Spleen (tissue), 7 donors: ENCODE results near the gene ESF1.

ENCODE experiments used
- POLR2A ChIP-seq, 3 donors: fragments of 450-650 bp; IDR thresholded peaks; one replicate each; pipeline ENCODE4 v1.5.1; 2017; ENCODE audit warnings: antibody characterized with exemption in 3 of 3, mild to moderate bottlenecking in 1 of 3
- TF ChIP-seq, protein P1 (sequence below), 11 experiments: fragments of 200-600 bp in 7 of 11; fragments of 450-650 bp in 4 of 11; sonication (generic) in 4 of 11; IDR thresholded peaks in 8 of 11; conservative IDR thresholded peaks in 3 of 11; 1 replicate in 7 of 11; 2 replicates in 4 of 11; pipeline versions ENCODE4 v1.4.0 to v1.8.0; 2016 to 2021; ENCODE audit warnings: antibody characterized with exemption in 11 of 11, inconsistent platforms in 4 of 11, mild to moderate bottlenecking in 1 of 11
- donor health status: DM: no; HTN: no; CAD: no; lungs with moderate emphysema.
- donor health status: DM: no; HTN: no; CAD: no.
- donor health status: DM: no; HTN: no; CAD: no.

DNA sequence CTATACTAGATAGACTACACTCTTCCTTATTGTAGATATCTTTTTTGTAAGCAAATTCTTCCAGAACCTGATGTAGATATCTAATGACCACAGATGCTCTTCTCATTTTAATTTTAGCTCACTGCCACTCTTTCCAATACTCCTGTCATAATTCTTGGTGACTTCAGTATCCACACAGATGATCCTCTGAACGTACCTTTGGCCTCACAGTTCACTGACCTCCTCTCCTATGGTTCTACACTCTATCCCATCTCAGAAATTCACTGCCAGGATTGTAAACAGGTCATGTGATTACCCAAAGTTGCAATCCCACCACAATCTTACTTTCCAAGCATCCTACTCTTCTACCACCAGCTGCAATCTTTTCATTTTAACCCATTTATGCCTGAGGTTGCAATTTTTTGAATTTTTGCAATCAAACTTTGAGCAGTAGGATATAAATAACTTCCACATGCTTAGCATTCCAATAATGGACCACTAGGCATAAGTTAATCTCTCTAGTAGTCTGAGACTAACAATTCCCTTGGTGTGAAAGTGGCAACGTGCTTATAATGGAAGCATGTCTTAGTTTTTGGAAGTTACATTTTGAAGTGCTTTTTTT is 31.2 kb downstream of the ESF1 start:
- TF ChIP-seq, protein P1, sequence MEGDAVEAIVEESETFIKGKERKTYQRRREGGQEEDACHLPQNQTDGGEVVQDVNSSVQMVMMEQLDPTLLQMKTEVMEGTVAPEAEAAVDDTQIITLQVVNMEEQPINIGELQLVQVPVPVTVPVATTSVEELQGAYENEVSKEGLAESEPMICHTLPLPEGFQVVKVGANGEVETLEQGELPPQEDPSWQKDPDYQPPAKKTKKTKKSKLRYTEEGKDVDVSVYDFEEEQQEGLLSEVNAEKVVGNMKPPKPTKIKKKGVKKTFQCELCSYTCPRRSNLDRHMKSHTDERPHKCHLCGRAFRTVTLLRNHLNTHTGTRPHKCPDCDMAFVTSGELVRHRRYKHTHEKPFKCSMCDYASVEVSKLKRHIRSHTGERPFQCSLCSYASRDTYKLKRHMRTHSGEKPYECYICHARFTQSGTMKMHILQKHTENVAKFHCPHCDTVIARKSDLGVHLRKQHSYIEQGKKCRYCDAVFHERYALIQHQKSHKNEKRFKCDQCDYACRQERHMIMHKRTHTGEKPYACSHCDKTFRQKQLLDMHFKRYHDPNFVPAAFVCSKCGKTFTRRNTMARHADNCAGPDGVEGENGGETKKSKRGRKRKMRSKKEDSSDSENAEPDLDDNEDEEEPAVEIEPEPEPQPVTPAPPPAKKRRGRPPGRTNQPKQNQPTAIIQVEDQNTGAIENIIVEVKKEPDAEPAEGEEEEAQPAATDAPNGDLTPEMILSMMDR (IDR thresholded peaks at IDR 0.05 in 8 of 11, conservative IDR thresholded peaks at IDR 0.05 in 3 of 11) = no peak
- no peak for TF ChIP-seq POLR2A (IDR thresholded peaks at IDR 0.05)
